Endometrial microvascular endothelial cells (primary cell): ENCODE data around the gene LGALS3BP. TPM values are rescaled to one million over a fixed set of nuclear protein-coding genes. Genes with fewer than 3 reads are reported as not detected.
"Not testable (repeated sequence)": the region's sequence is repeated elsewhere in the genome, so short reads cannot be mapped to it uniquely, and the experiment has no call there.

ENCODE experiments used
- in situ Hi-C: cut with HindIII; loops from 2 replicates; pipeline ENCODE4 v1.10.0; 2017; ENCODE audit warnings: low sequenced_read_pairs, low pct_unique_long_range_greater_than_20kb; ENCODE audit errors: inconsistent ontology term
- total RNA-seq: library from RNA; depleted of rRNA; stranded (reverse); fragments of >200 nt; gene quantifications from one replicate; pipeline ENCODE4 v1.2.3, GENCODE V29; 2015; ENCODE audit errors: inconsistent ontology term

The LGALS3BP gene, protein sequence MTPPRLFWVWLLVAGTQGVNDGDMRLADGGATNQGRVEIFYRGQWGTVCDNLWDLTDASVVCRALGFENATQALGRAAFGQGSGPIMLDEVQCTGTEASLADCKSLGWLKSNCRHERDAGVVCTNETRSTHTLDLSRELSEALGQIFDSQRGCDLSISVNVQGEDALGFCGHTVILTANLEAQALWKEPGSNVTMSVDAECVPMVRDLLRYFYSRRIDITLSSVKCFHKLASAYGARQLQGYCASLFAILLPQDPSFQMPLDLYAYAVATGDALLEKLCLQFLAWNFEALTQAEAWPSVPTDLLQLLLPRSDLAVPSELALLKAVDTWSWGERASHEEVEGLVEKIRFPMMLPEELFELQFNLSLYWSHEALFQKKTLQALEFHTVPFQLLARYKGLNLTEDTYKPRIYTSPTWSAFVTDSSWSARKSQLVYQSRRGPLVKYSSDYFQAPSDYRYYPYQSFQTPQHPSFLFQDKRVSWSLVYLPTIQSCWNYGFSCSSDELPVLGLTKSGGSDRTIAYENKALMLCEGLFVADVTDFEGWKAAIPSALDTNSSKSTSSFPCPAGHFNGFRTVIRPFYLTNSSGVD
- 44.9 TPM for total RNA-seq

DNA sequence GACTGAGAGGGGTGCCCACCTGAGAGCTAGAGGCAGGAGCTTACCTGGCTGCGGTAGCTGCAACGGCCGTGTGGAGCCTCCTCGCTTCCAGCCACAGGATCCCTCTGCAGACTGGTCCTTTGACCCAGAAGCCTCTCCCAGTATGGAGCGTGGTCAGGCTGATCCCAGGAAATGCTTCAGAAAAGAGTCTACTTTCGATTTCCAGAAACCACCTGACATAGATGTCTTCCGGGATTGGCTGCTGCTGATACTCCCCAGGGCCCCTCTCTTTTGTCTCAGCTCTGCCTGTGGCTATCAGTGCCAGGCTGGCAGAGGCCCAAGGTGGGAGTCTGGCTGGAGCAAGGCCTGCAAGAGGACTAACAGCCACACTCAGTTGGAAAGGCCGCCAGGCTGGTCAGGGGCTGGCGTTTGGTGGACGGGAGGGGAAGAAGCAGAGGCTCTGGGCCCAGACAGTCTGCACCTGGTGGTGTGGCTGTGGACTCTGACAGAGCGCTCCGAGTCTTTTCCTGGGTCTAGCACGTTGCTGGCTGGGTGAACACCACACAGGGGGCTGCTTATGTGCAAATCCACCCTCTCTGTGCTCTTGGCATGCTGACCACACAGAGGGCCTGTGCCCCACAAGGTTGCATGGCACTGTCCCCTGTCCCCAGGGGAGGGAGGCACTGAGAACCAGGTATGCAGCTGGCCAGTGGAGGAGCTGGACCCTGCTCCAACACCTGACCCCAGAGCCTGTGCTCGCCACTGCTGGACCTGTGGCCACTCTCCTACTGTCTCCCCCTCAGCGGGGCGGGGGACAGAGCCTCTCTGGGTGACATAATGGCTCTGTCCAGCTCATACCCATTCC is at the start of gene LGALS3BP:
TSS of gene LGALS3BP (minus strand) at position 144 of the 844 bp plus-strand sequence. CDS start 2,732 bp downstream, outside the sequence.
- in situ Hi-C loops: loop anchor here (25.0 kb wide), 1 partner anchor 143 kb away; the partner anchor contains the start of gene USP36

- in situ Hi-C loops: no loop called here
These were observed 49.0 kb upstream of the LGALS3BP start for GRCh38 chr17:79028496-79029326.

- in situ Hi-C loops: no loop called here
These were observed 48.3 kb upstream of the LGALS3BP start for GRCh38 chr17:79027925-79028491.

DNA sequence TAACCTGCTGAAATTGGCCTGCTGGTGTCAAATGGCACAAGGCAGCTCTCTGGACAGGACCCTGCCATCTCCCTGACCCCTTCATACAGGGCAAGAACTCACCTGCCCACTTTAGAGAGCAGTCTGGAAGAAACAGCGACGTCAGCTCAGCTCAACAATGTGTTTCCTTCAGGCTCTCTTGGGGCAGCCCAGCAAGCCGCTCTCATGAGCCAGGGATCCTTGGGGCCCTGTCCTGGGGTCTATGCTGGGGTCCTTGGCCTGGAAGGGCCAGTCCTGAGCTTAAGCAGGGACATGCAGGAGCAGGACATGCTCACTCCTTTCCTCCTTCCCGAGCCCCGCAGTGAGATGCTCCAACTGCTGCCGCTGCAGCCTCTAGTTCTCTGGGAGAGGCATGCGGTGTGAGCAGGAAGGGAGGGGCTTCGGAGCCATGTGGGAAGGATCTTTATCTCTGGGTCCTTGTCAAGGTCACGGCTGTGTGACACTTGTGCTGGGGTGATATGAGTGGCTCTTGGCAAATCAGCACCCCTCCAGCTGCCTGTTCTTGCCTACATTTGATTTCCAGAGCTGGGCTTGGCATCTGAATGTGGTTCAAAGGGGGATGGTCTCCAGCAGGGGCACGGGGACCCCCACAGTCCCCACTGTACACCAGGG is 47.7 kb upstream of the LGALS3BP start:
- in situ Hi-C loops: no loop called here

GRCh38 chr17:79026376-79027273 is 46.9 kb upstream of the LGALS3BP start:
- in situ Hi-C loops: no loop called here

- in situ Hi-C loops: no loop called here
These were observed 45.4 kb upstream of the LGALS3BP start for GRCh38 chr17:79024901-79025737.

DNA sequence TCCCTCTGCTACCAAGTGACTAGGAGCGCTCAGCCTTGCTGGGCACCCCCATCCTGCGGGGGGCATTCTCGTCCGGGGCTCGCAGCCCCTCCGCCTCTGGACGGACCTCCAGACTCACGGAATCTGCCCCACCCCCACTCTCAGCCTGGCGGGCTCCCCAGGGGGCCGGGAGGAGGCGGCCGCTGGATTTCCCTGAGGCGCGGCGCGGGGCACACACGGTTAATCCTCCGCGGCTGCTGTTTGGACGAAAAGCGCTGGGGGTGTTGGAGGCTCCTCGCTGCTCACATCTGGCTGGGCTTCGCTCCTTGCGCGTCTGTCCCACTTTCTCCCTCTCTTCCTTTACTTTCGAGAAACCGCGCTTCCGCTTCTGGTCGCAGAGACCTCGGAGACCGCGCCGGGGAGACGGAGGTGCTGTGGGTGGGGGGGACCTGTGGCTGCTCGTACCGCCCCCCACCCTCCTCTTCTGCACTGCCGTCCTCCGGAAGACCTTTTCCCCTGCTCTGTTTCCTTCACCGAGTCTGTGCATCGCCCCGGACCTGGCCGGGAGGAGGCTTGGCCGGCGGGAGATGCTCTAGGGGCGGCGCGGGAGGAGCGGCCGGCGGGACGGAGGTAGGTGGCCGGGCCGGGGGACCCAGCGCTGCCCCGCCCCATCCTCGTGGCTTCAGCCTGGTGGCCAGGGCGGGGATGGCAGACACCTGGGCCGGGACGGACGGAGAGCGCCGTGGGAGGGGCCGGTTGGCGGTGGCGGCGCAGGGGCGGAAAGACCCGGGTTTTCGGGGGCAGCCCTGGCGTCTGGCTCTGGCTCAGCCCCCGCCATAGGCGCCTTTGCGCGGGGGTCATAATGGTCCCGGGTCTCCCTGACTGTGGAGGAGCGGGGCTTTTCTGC is 44.4 kb upstream of the LGALS3BP start, which contains the start of gene C1QTNF1:
TSS of gene C1QTNF1 (plus strand) at position 284 of the 886 bp plus-strand sequence. CDS start 19,800 bp downstream, outside the sequence.
- in situ Hi-C loops: no loop called here

GRCh38 chr17:79023180-79023705 is 43.5 kb upstream of the LGALS3BP start:
- in situ Hi-C loops: no loop called here

- in situ Hi-C loops: no loop called here
These were observed 42.8 kb upstream of the LGALS3BP start for GRCh38 chr17:79022507-79022991.

DNA sequence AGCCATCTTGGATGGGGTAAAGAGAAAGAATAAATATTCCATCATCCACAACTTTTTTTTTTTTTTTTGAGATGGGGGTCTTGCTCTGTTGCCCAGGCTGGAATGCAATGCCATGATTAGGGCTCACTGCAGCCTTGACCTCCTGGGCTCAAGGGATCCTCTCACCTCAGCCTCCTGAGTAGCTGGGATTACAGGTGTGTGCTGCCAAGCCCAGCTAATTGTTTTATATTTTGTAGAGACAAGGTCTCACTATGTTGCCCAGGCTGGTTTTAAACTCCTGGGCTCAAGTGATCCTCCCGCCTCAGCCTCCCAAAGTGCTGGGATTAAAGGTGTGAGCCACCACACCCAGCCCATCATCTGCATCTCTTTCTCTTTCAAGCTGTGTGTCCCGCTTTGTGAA is 42.2 kb upstream of the LGALS3BP start:
- in situ Hi-C loops: not testable (repeated sequence)

- in situ Hi-C loops: no loop called here
These were observed 41.0 kb upstream of the LGALS3BP start for GRCh38 chr17:79020631-79021301.

GRCh38 chr17:79019632-79020584 is 40.2 kb upstream of the LGALS3BP start:
- in situ Hi-C loops: no loop called here

DNA sequence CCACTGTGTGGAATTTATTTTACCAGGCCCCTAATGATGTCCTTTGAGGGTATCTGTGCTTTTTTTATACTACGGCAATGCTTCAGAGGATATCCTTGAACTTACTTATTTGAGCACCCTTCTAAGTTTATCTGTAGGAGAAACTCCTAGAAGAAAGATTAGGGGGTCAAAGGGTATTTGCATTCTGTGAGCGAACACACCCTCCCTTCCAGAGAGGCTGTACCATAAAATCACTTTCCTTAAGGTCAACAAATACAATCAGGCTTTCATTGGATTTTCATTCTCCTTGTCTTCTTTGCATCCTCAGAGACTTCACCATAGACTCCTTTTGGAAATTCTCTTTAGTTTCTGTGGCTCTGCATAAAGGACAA is 39.5 kb upstream of the LGALS3BP start:
- in situ Hi-C loops: no loop called here
